HepG2 (cell line): ENCODE results near the gene SLC17A5. TPM values are rescaled to one million over a fixed set of nuclear protein-coding genes. Genes with fewer than 3 reads are reported as not detected.

Source experiments
- ARNT2 ChIP-seq: sonication (generic); formaldehyde crosslinking; IDR thresholded peaks from 2 replicates; pipeline ENCODE4 v1.8.0; 2022; ENCODE audit warnings: mild to moderate bottlenecking, low read depth, missing genetic modification reagents, moderate library complexity
- CENPBD1 ChIP-seq: sonication (generic); formaldehyde crosslinking; IDR thresholded peaks from 2 replicates; pipeline ENCODE4 v1.8.0; 2022; ENCODE audit warnings: missing genetic modification reagents, low read depth, mild to moderate bottlenecking, borderline replicate concordance
- ETS1 ChIP-seq: sonication (generic); formaldehyde crosslinking; IDR thresholded peaks from 2 replicates; pipeline ENCODE4 v1.4.0; 2020; ENCODE audit warnings: missing genetic modification reagents
- HCFC1 ChIP-seq: fragments of 150-350 bp; IDR thresholded peaks from 2 replicates; pipeline ENCODE4 v1.6.1; 2014; ENCODE audit warnings: low read depth, low read length
- HHEX ChIP-seq: IDR thresholded peaks from 2 replicates; pipeline ENCODE4 v1.6.1; 2016; ENCODE audit warnings: control low read depth
- JUN ChIP-seq: sonication (generic); formaldehyde crosslinking; IDR thresholded peaks from 2 replicates; pipeline ENCODE4 v1.4.0; 2020; ENCODE audit warnings: mild to moderate bottlenecking, missing genetic modification reagents
- MATR3 ChIP-seq: sonication (generic); formaldehyde crosslinking; IDR thresholded peaks from 2 replicates; pipeline ENCODE4 v1.4.0; 2020; ENCODE audit warnings: missing genetic modification reagents
- NFE2L2 ChIP-seq: fragments of 150-350 bp; IDR thresholded peaks from 2 replicates; pipeline ENCODE4 v1.6.1; 2014; ENCODE audit warnings: low read length
- NRL ChIP-seq: sonication (generic); formaldehyde crosslinking; IDR thresholded peaks from 2 replicates; pipeline ENCODE4 v1.5.0; 2020; ENCODE audit warnings: missing genetic modification reagents, mild to moderate bottlenecking, moderate library complexity, borderline replicate concordance
- PHF20 ChIP-seq: sonication (generic); formaldehyde crosslinking; IDR thresholded peaks from 2 replicates; pipeline ENCODE4 v1.5.0; 2020; ENCODE audit warnings: mild to moderate bottlenecking, missing genetic modification reagents
- RAD21 ChIP-seq: fragments of 450-650 bp; formaldehyde crosslinking; IDR thresholded peaks from 2 replicates; pipeline ENCODE4 v1.5.0; 2020; ENCODE audit warnings: mild to moderate bottlenecking
- SNAPC2 ChIP-seq: sonication (generic); formaldehyde crosslinking; IDR thresholded peaks from 2 replicates; pipeline ENCODE4 v1.8.1; 2022; ENCODE audit warnings: mild to moderate bottlenecking, missing genetic modification reagents
- ZFP37 ChIP-seq: sonication (generic); formaldehyde crosslinking; IDR thresholded peaks from 2 replicates; pipeline ENCODE4 v1.4.0; 2020; ENCODE audit warnings: missing genetic modification reagents, borderline replicate concordance
- ZNF335 ChIP-seq: sonication (generic); formaldehyde crosslinking; IDR thresholded peaks from 2 replicates; pipeline ENCODE4 v1.4.0; 2020; ENCODE audit warnings: missing genetic modification reagents
- ZNF484 ChIP-seq: sonication (generic); formaldehyde crosslinking; IDR thresholded peaks from 2 replicates; pipeline ENCODE4 v1.5.1; 2020; ENCODE audit warnings: mild to moderate bottlenecking, low read depth, missing genetic modification reagents, borderline replicate concordance
- ZNF503 ChIP-seq: sonication (generic); formaldehyde crosslinking; IDR thresholded peaks from 2 replicates; pipeline ENCODE4 v1.4.0; 2020; ENCODE audit warnings: missing genetic modification reagents
- ZNF546 ChIP-seq: sonication (generic); formaldehyde crosslinking; conservative IDR thresholded peaks from 2 replicates; pipeline ENCODE4 v1.8.1; 2023; ENCODE audit warnings: mild to moderate bottlenecking, missing genetic modification reagents
- ZNF549 ChIP-seq: sonication (generic); formaldehyde crosslinking; IDR thresholded peaks from 2 replicates; pipeline ENCODE4 v1.5.0; 2020; ENCODE audit warnings: missing genetic modification reagents
- ZNF619 ChIP-seq: sonication (generic); formaldehyde crosslinking; IDR thresholded peaks from 2 replicates; pipeline ENCODE4 v1.4.0; 2020; ENCODE audit warnings: mild to moderate bottlenecking, missing genetic modification reagents
- ZNF678 ChIP-seq: sonication (generic); formaldehyde crosslinking; IDR thresholded peaks from 2 replicates; pipeline ENCODE4 v1.4.0; 2020; ENCODE audit warnings: mild to moderate bottlenecking, missing genetic modification reagents
- ZNF841 ChIP-seq: sonication (generic); formaldehyde crosslinking; IDR thresholded peaks from 2 replicates; pipeline ENCODE4 v1.8.1; 2023; ENCODE audit warnings: missing genetic modification reagents, borderline replicate concordance
- ZSCAN9 ChIP-seq: IDR thresholded peaks from 2 replicates; pipeline ENCODE4 v1.6.1; 2016; ENCODE audit warnings: borderline replicate concordance
- polyA plus RNA-seq, 8 experiments: library from polyadenylated mRNA; depleted of rRNA in 3 of 8; stranded (reverse) in 7 of 8; unstranded in 1 of 8; fragments of >200 nt; fragmentation: Illumina TruSeq in 4 of 8; extraction: Trizol in 4 of 8; gene quantifications; 2 replicates each; pipeline versions ENCODE4 v1.2.1 to v1.2.3, GENCODE V29; 2011 to 2016; ENCODE audit warnings: low read depth in 4 of 8, missing spikeins in 1 of 8, mixed read lengths in 1 of 8; ENCODE audit not compliant: insufficient read depth in 1 of 8
- total RNA-seq, 5 experiments: library from RNA; depleted of rRNA; stranded (reverse); fragments of >200 nt; fragmentation: Illumina TruSeq; extraction: Trizol; gene quantifications; 2 replicates each; pipeline ENCODE4 v1.2.3, GENCODE V29; 2016; ENCODE audit warnings: low read depth in 1 of 5
- TF ChIP-seq, protein P1 (sequence below): sonication (generic); formaldehyde crosslinking; IDR thresholded peaks from 2 replicates; pipeline ENCODE4 v1.5.0; 2020; ENCODE audit warnings: mild to moderate bottlenecking, missing genetic modification reagents
- TF ChIP-seq, protein P2 (sequence below): sonication (generic); formaldehyde crosslinking; IDR thresholded peaks from 2 replicates; pipeline ENCODE4 v1.9.0; 2021; ENCODE audit warnings: missing genetic modification reagents, mild to moderate bottlenecking, borderline replicate concordance

Gene SLC17A5
- total and polyA plus RNA-seq, 2 of the 13 experiments (the other 11 are each of a cell fraction or from before 2014, with no cell fraction given): 18.3 to 20.5 TPM

DNA sequence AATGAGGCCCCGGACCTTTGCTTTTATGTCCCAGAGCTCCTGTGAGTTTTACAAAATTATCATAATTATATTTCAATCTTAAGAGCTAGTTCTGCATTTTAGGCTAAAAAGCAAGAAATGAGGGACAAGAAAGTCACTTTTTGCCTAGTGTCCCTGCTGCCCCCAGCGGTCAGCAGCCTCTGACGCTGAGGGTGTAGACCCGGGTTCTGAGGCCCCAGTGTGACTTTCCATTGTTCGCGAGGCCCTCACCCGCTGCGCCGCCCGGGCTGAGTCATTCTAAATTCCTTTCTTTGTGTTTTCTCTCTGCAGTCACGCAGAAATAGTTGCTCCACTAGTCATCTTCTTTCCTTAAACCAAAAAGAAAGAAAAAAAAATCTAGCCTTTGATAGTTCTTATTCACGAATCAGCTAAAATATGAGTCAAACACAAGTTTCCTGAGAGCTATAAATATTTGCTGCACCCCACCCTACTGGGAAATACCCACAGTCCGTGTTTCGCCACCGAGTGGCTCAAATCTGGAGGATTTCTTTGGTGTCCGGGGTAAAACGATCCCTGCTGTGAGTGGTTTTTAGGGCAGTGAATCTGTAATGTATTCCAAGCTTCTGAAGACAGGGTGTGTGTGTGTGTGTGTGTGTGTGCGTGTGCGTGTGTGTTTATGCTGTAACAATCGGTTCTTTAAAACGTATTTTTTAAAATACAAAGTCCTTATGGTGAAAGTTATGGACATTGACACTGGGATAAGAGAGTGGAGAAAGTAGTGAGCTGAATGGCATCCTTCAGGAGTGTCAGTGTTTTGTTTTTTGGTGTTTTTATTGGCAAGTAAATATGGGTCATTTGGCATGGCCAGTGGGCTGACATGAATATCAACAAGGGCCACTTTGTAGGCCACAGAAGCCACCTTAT is 73.3 kb downstream of the SLC17A5 start (continued):
- 0 out of 2 replicates have a peak, but pooled peaks have one; percentile 61 for TF ChIP-seq JUN (CRISPR knock-in tag)
- TF ChIP-seq ARNT2 (CRISPR knock-in tag): no peak
- no peak for TF ChIP-seq ZNF619
- TF ChIP-seq ZNF678: no peak
- no peak for TF ChIP-seq ZFP37 (CRISPR knock-in tag)
- TF ChIP-seq SNAPC2 (CRISPR knock-in tag): no peak
- TF ChIP-seq ZNF335 (CRISPR knock-in tag): no peak
- TF ChIP-seq ZNF503 (CRISPR knock-in tag): peak; percentile 67; the same call in 1 of the 2 replicates
- TF ChIP-seq ZNF549 (CRISPR knock-in tag): no peak
- TF ChIP-seq ETS1 (CRISPR knock-in tag): no peak
- no peak for TF ChIP-seq HCFC1
- TF ChIP-seq HHEX (CRISPR knock-in tag): no peak
- TF ChIP-seq ZNF841 (CRISPR knock-in tag): no peak
- TF ChIP-seq CENPBD1 (CRISPR knock-in tag): no peak
- no peak for TF ChIP-seq ZNF546
- TF ChIP-seq NFE2L2: peak; percentile 73; the same call in 1 of the 2 replicates
- peak; percentile 55; the same call in 1 of the 2 replicates for TF ChIP-seq RAD21
- TF ChIP-seq, protein P1, sequence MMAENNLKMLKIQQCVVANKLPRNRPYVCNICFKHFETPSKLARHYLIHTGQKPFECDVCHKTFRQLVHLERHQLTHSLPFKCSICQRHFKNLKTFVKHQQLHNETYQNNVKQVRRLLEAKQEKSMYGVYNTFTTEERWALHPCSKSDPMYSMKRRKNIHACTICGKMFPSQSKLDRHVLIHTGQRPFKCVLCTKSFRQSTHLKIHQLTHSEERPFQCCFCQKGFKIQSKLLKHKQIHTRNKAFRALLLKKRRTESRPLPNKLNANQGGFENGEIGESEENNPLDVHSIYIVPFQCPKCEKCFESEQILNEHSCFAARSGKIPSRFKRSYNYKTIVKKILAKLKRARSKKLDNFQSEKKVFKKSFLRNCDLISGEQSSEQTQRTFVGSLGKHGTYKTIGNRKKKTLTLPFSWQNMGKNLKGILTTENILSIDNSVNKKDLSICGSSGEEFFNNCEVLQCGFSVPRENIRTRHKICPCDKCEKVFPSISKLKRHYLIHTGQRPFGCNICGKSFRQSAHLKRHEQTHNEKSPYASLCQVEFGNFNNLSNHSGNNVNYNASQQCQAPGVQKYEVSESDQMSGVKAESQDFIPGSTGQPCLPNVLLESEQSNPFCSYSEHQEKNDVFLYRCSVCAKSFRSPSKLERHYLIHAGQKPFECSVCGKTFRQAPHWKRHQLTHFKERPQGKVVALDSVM: no peak
- TF ChIP-seq NRL: no peak
- TF ChIP-seq ZNF484: no peak
- TF ChIP-seq PHF20 (CRISPR knock-in tag): no peak
- TF ChIP-seq MATR3: no peak
- peak; percentile 39; the same call in 1 of the 2 replicates for TF ChIP-seq ZSCAN9 (CRISPR knock-in tag)
- TF ChIP-seq, protein P2, sequence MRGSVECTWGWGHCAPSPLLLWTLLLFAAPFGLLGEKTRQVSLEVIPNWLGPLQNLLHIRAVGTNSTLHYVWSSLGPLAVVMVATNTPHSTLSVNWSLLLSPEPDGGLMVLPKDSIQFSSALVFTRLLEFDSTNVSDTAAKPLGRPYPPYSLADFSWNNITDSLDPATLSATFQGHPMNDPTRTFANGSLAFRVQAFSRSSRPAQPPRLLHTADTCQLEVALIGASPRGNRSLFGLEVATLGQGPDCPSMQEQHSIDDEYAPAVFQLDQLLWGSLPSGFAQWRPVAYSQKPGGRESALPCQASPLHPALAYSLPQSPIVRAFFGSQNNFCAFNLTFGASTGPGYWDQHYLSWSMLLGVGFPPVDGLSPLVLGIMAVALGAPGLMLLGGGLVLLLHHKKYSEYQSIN (CRISPR knock-in tag): no peak
